ENCODE data around the gene GPN1. TPM values are rescaled to one million over a fixed set of nuclear protein-coding genes. Genes with fewer than 3 reads are reported as not detected.
A peak's percentile ranks its signal among the peaks of the same experiment; 100 is the strongest.

Gene GPN1
- polyA plus RNA-seq, 2 of the 4 experiments (the other 2 are of a cell fraction): 59.8 to 98.9 TPM

GRCh38 chr2:27653397-27653796 lies 24.5 kb downstream of the GPN1 start:
- H3K4me1 ChIP-seq: peaks cover 6% of the 10 kb centered on the region; the same call in 2 of the 3 replicates
- H3K4me2 ChIP-seq: no peak overlapping the region
- CTCF ChIA-PET: interaction anchor here (3.9 kb wide), 1 partner anchor 30 kb away, joined by 26 read pairs; no protein-coding TSS in a partner anchor
- DNase-seq (ENCODE audit: low read depth in 1 of 2, low spot score in 1 of 2) (no peak), ATAC-seq (peak in 1 of 2 experiments; percentile 48; a peak in 3 of 6 replicates), FAIRE-seq (no peak)
- 68% methylated on average over 2 of the region's 2 CpGs for WGBS (ENCODE audit: missing lambda C conversion rate)
- no peak overlapping the region for H3K27ac ChIP-seq
- H3K9me3 ChIP-seq: no peaks in the 10 kb centered on the region
- H3K4me3 ChIP-seq: no peak overlapping the region
- TF ChIP-seq HEYL (CRISPR knock-in tag; IDR thresholded peaks at IDR 0.05) (no peak), TP53 (CRISPR knock-in tag; IDR thresholded peaks at IDR 0.05) (no peak), PHF8 (IDR thresholded peaks at IDR 0.05; ENCODE audit: borderline replicate concordance, low read depth) (no peak), USF2 (IDR thresholded peaks at IDR 0.05) (no peak), MAZ (IDR thresholded peaks at IDR 0.05; ENCODE audit: borderline replicate concordance, low read depth, low read length) (no peak), JUN (IDR thresholded peaks at IDR 0.05) (no peak), KDM1A (IDR thresholded peaks at IDR 0.05; ENCODE audit: low read depth) (no peak), FOSL2 (IDR thresholded peaks at IDR 0.05) (no peak), FOSL2 (CRISPR knock-in tag; IDR thresholded peaks at IDR 0.05) (no peak)
- POLR2A ChIA-PET: interaction anchor here (0.9 kb wide), 1 partner anchor 24 kb away, joined by 3 read pairs; the partner anchor contains the start of gene GPN1

GRCh38 chr2:27655155-27655951 lies 26.5 kb downstream of the GPN1 start:
- CTCF ChIA-PET: interaction anchor here (1.0 to 3.9 kb wide), 4 partner anchors 24 to 246 kb away, joined by 3 to 26 read pairs (median 4); partner anchors contain the start of gene PPM1G
- no peak overlapping the region for H3K27ac ChIP-seq
- FAIRE-seq (no peak), ATAC-seq (peak; percentile 24 to 51; a peak in 4 of 6 replicates), DNase-seq (ENCODE audit: low read depth in 1 of 2, low spot score in 1 of 2) (peak in 1 of 2 experiments; percentile 29)
- TF ChIP-seq MAFK (IDR thresholded peaks at IDR 0.05; ENCODE audit: partially characterized antibody): peak; percentile 91
- TF ChIP-seq MAX (IDR thresholded peaks at IDR 0.05): no peak
- H3K4me3 ChIP-seq: no peak overlapping the region
- peaks cover 9% of the 10 kb centered on the region; the same call in 2 of the 3 replicates for H3K4me1 ChIP-seq
- WGBS (ENCODE audit: missing lambda C conversion rate): 82% methylated on average over 7 of the region's 7 CpGs
- no peak overlapping the region for H3K4me2 ChIP-seq
- no peaks in the 10 kb centered on the region for H3K9me3 ChIP-seq
- POLR2A ChIA-PET: interaction anchor here (1.0 kb wide), 1 partner anchor 8 kb away, joined by 4 read pairs; the partner anchor contains the start of genes SLC4A1AP and SUPT7L

DNA sequence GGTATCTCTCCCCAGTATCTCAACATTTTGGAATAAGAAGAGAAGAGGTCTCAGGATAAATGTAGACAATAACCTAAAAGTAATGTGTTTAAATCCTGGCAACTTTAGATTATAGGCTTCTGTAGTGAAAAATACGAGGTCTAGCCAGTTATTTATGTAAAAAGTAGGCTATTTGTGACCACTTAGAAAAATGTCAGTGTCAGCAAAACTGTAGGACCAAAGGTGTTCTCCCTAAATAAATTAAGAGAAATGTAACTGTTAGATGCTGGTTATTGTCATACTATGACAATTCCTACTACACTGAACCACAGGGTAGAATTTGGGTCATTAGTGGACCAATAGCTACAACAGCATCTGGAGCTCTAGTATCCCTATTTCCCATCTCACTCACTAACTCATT lies 32.5 kb downstream of the GPN1 start:
- no peak for DNase-seq (ENCODE audit: low read depth in 1 of 2, low spot score in 1 of 2)
- Histone ChIP-seq H3K4me2 (no peak overlapping the region), H3K4me1 (peaks cover 24% of the 10 kb centered on the region), H3K27ac (no peak overlapping the region), H3K9me3 (no peaks in the 10 kb centered on the region), H3K4me3 (no peak overlapping the region)
- TF ChIP-seq MAFK (IDR thresholded peaks at IDR 0.05; ENCODE audit: partially characterized antibody) (peak; percentile 96), HOXB5 (CRISPR knock-in tag; IDR thresholded peaks at IDR 0.05) (no peak)
- no peak for ATAC-seq
- CTCF ChIA-PET: interaction anchor here (11.0 kb wide), 1 partner anchor 21 kb away, joined by 118 read pairs; no protein-coding TSS in a partner anchor
- POLR2A ChIA-PET: no interaction called here
- WGBS (ENCODE audit: missing lambda C conversion rate): 82% methylated on average over 1 of the region's 1 CpG
- no peak for FAIRE-seq

- ChIA-PET CTCF (interaction anchor here (0.9 to 11.0 kb wide), 6 partner anchors 9 to 255 kb away, joined by 3 to 118 read pairs (median 6); partner anchors contain the start of gene PPM1G), POLR2A (interaction anchor here (0.7 to 1.7 kb wide), 6 partner anchors 8 to 254 kb away, joined by 3 to 10 read pairs (median 4); partner anchors contain the start of genes CCDC121, GPN1 and PPM1G)
- WGBS (ENCODE audit: missing lambda C conversion rate): 2% methylated on average over 56 of the region's 56 CpGs
- Histone ChIP-seq H3K4me1 (peaks cover 24% of the 10 kb centered on the region), H3K4me2 (peak within 1 kb of the TSS; percentile 87), H3K9me3 (no peaks in the 10 kb centered on the region), H3K4me3 (peak within 1 kb of the TSS; percentile 97), H3K27ac (peak within 1 kb of the TSS; percentile 83 to 93)
- peak; percentile 84 to 93 for DNase-seq (ENCODE audit: low read depth in 1 of 2, low spot score in 1 of 2)
- no peak for FAIRE-seq
- peak; percentile 92 to 95 for ATAC-seq
- no peak; the same call in 1 of the 2 replicates for TF ChIP-seq FOXS1 (CRISPR knock-in tag; IDR thresholded peaks at IDR 0.05)
- TF ChIP-seq MAZ (IDR thresholded peaks at IDR 0.05; ENCODE audit: borderline replicate concordance, low read depth, low read length): no peak
- 0 out of 3 replicates have a peak, but pooled peaks have one; percentile 4 for TF ChIP-seq CTCF (IDR thresholded peaks at IDR 0.05)
- no peak for TF ChIP-seq CHD2 (IDR thresholded peaks at IDR 0.05; ENCODE audit: low read length, partially characterized antibody)
- no peak for TF ChIP-seq ESRRA (IDR thresholded peaks at IDR 0.05; ENCODE audit: borderline replicate concordance, low read length)
- peak; percentile 68 for TF ChIP-seq POLR2A (IDR thresholded peaks at IDR 0.05; ENCODE audit: low read length)
- TF ChIP-seq FOSB (CRISPR knock-in tag; IDR thresholded peaks at IDR 0.05): no peak
- TF ChIP-seq EP300 (IDR thresholded peaks at IDR 0.05): no peak
- TF ChIP-seq, protein P1, sequence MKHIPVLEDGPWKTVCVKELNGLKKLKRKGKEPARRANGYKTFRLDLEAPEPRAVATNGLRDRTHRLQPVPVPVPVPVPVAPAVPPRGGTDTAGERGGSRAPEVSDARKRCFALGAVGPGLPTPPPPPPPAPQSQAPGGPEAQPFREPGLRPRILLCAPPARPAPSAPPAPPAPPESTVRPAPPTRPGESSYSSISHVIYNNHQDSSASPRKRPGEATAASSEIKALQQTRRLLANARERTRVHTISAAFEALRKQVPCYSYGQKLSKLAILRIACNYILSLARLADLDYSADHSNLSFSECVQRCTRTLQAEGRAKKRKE (CRISPR knock-in tag; IDR thresholded peaks at IDR 0.05; ENCODE audit: low read depth): no peak
- TF ChIP-seq MAFK (IDR thresholded peaks at IDR 0.05; ENCODE audit: partially characterized antibody): no peak
- TF ChIP-seq USF2 (IDR thresholded peaks at IDR 0.05): no peak
Measured at GRCh38 chr2:27663285-27664153, 34.7 kb downstream of the GPN1 start, which contains the start of the genes SLC4A1AP and SUPT7L. TSS of gene SLC4A1AP (plus strand) at chr2:27663889. CDS start at chr2:27663915, 26 bp downstream. TSS of gene SUPT7L (minus strand) at chr2:27663614. CDS start at chr2:27662192, 1,422 bp downstream.

All from A549 (cell line).